Fibroblast of skin of abdomen (primary cell): Measurements from ENCODE around the gene CDC6.

Source experiments
- DNase-seq: peaks from one replicate; pipeline ENCODE4 v3.0.0-alpha.2; 2013

The CDC6 gene

DNA sequence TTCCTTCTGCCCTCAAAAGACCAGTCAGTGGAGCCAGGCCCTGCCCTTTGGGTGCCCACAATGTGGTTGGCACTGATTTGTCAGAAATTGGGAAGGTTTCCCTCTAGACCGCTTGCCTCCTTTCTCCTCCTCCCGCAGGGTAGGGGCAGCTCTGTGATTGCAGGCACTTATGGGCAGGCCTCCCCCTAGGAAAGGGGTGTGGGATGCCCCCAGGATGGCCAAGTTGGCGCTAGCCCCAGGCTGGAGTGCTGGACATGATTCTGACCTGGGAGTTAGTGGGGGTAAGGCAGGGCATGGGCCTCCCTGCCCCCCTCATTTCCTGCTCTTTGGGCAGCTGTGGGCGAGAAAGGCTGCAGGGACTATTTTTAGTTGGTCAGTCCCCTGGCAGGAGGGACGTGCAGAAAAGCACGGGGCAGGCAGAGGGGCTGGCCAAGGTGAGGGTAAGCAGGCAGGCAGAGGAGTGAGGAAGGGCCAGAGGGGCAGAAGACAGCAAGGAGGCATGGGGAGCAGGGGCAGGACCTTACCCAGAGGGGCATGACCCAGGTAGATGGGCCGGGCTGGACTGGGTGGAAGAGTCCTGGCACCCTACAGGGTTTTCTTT lies 24.6 kb downstream of the CDC6 start:
- no peak for DNase-seq

DNA sequence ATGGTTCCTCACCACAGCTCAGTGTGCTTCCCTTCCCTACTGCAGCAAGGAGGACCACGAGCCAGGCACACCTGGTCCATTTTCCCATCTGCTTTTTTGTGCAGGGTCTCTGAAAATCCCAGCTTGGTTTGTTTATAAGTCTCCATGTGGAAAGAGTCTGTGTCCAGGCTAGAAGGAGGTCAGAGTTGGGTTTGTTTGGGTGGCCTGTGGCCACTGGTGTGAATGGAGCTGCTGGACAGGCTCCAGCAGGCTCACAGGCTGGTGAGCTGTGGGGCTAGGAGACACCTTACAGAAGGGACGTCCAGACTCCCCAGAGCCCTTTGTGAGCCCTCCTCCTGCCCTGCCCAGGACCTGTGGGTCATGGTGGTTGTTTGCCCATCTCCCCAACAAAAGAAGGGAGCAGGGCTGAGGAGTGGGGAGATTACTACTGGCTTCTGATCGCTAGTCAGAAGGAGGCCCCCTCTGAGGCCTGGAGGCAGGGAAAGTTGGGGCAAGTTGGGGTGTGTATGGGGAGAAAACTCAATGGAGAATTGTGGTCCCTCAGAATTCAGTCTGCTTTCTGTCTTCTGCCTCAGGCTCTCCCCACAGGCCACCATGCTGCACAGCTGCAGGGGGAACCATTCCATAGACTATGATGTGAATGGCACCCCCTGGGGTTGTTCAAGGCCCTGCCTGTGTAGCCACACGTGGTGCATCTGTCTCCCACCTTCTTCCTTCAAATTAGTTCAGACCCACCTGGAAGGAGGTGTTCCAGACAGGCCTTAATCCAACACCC lies 25.4 kb downstream of the CDC6 start:
- no peak for DNase-seq

DNA sequence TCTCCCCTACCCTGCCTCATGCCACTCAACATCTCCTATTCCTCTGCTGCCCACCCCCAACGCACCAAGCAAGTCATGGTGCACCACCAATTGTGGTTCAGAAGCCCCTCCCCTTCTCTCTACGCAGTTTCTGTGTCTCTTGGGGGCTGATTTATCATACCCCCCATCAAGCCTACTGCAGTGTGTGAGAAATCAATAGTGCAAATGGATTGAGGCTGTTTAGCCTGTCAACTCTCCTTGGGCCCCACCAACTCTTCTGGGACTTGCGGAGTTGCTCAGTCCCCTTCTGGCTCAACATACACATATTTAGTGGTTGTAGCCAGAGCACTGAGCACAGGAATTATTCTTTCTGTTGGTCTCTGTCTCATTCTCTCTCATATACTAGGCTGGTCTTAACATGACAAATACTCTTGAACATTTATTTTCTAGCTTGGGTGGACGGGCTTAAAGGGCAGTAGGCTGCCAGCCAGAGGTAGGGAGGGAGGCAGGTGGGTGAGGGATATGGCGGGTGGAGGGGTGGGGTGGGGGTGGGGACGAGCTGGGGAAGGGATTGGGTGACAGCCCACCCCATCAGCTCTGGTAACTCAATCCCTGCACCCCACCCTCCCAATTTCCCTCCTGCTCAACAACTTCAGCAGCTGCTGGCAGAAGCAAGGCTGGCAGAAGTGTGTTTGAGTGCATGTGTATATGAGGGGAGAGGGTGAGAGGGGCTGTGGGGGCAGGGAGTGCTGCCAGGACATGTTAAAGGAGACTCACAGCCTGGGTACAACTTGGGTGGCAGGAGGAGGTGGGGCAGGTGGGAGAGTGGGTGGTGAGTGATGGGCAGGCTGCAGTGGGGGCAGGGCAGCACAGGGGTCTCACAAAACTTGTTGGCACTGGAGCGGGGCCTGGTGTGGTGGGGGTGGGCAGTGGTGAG lies 26.2 kb downstream of the CDC6 start:
- DNase-seq, result peak; percentile 52

- DNase-seq, result peak; percentile 87
These were observed 26.9 kb downstream of the CDC6 start for GRCh38 chr17:40314584-40314956.

GRCh38 chr17:40315206-40315605 lies 27.5 kb downstream of the CDC6 start:
- DNase-seq, result no peak

- DNase-seq, result no peak
These were observed 28.2 kb downstream of the CDC6 start for GRCh38 chr17:40315678-40316570.

DNA sequence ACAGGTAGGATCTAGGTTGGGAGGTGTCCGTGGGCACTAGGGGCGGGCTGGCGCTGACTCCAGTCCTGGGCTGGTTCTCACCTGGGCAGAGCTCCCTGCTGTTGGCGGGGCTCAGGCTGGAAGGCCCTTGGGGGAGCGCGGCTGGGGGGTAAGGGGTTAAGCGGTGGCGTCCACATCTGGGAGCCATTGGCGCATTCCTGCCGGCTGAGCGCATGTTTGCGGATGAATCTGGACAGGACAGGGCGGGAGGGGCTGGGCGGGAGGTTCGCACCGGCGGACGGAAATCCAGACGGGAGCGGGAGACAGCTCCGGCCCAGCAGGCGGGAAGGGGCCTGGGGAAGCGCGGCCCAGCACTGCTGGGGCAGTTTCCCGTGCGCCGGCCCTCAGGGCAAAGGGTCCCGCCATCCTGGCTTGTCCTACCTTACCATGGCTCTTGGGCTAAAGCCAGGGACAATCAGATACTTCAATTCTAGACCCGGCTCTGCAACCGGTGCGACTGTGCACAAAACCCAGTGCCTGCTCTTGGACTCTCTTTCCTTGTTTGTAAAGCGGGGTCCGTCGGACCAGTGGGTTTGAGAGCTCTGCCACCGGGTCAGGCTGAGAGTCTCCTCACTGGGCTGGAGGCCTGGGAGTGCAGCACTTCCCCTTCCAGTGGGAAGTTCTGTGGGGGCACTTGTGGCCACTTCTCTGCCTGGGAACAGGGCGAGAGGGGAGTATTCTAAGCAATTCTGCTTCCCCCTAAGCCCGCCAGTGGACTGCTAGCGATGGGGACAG lies 29.1 kb downstream of the CDC6 start:
- DNase-seq, result peak; percentile 84

GRCh38 chr17:40317345-40317873 lies 29.7 kb downstream of the CDC6 start:
- peak; percentile 74 for DNase-seq

DNA sequence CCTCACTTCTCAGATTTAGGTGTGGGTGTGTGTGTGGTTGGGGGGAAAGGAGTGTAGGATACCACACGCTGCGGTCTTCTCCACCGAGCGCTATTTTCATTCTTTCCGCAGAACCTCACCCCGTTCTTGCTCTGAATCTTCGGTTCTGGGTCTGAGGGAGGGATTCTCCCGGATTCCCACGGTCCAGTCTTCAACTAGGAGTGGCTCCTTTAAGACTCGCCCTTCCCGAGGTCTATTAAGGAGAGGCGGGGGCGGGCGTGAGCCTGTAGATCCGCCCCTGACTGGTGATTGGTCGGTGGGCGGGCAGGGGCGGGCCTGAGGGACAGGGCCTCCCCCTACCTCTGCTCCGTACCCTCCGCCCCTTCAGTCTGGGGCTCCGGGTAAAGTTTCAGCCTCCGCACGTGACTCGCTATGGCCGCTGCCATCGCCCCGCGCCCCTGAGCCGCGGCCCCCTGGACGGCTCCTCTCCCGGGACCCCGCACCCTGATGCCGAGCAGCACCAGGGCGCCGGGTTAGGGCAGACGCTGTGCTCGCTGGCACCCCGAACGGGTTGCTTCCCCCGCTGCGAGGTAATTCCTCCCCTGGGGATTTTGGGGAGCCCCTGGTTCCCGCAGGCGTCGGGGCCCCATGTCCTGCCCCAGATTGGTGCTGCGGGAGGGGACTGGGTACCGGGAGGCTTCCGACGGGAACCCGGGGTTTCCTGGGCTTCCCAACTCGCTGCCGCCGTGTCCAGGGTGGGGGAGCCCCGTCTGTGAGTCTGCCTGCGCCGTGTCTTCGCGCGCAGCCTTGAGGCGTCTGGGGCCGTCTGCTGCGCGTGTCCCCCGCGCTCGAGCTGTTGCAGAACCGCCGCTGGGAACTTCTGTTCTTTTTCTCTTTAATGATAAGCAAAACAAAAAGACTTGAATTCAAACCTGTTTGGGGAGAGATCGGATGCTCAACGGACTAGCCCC lies 30.5 kb downstream of the CDC6 start:
- peak; percentile 97 for DNase-seq

GRCh38 chr17:40318830-40319391 lies 31.2 kb downstream of the CDC6 start:
- DNase-seq, result no peak

GRCh38 chr17:40319651-40320540 lies 32.2 kb downstream of the CDC6 start:
- no peak for DNase-seq

- peak; percentile 71 for DNase-seq
These were observed 33.3 kb downstream of the CDC6 start for GRCh38 chr17:40320756-40321523.

DNA sequence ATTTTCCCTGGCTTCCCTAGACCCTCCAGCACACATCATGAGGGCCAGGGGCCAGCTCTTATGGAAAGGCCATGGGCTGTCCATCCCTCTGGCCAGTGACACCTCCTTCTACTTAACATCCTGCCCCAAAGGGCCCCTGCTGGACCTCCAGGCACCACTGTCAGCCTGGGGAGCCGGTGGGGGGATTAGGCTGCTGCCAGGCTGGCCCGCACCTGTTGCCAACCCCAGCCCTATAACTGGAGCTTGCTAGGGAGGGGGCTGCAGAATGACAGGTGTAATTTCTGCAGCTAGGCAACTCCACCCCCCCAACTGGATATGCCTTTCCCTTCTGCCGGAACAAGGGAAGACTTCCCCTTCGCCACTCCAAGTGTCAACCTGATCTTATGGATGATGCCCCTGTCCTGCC lies 33.8 kb downstream of the CDC6 start:
- DNase-seq, result no peak

DNA sequence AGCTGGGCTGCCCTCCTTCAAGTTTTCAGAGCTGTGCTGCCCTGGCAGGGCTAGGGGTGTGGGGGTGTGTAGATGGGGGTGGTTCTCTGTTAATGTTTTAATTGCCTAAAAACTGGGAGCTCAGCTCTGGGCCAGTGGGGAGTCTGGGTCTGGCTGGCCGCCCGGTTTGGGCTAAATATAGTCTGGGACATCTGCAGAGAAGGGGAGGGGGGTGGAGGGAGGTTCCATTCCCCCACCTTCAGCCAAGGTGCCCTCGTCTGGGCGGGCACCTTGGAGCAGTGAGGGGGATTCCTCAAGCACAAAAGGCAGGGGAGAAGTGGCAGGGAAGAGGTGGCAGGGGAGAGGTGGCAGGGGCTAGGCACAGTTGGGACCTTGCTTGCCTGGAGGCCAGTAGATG lies 34.3 kb downstream of the CDC6 start:
- DNase-seq, result no peak

DNA sequence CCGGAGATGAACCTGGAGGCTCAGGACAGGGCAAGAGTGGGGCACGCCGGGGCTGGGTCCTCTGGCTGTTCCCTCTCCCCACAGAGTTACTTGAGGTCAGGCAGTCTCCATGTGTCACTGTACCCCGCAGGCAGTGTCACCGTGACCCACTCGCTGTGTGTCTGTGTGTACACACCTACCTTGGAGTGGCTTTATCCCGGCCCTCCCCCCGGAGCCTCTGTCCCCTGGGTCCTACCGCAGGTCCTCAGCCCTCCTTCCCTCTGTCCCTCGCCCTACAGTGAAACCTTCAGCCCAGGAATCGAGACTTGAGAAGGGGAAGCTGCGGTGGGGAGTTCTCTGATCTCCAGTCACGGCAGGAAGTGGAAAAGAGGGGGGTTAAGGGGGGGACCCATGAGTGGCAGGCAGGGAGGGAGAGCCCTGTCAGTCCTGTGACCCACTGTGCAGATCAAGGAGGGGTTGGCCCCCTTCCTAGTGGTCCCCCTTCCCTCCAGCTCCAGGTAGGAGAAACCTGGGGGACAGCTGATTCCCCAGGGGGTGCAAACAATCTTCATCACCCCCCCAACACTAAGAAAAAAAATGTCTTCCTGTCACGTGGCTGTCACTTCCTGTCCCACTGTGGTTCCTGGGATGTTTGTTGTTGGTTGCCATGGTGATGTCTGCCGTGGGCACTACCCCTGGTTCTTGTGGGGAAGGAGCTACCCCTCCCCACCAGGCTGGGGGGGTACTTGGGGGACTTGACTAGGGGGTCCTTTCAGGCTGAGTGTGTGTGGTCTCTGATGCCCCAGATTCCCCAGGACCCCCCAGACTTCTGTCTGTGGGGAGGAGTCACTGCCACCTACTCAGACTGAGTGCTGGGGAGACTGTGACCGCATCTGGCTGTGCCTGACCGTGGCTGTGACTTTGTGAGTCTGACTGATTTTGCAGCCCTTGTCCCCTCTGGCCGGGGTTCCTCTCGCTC lies 35.0 kb downstream of the CDC6 start:
- DNase-seq, result peak; percentile 78
